Activated naive CD4-positive, alpha-beta T cell treated with anti-CD3 and anti-CD28 coated beads, Interleukin-2, amount 10 ng/mL, durations not matched to agents 7 days and 5 days (primary cell): ENCODE data around the gene BCAP29.
"Not testable (repeated sequence)": the region's sequence is repeated elsewhere in the genome, so short reads cannot be mapped to it uniquely, and the experiment has no call there.

Experiments used
- CTCF ChIA-PET: fragments of 350-600 bp; sonication (Branson Sonifier 250); formaldehyde crosslinking; loops from one replicate; lab custom pipeline; 2021; ENCODE audit warnings: antibody characterized with exemption; lab: Charles Lee
- DNase-seq: peaks from one replicate; pipeline ENCODE4 v3.0.0-alpha.2; 2020
- H3K27ac Mint-ChIP-seq: one replicate; pipeline ENCODE4 v1.8.0; 2021; ENCODE audit warnings: mild to moderate bottlenecking, moderate library complexity, mixed read lengths
- H3K27me3 Mint-ChIP-seq: one replicate; pipeline ENCODE4 v1.8.0; 2021; ENCODE audit warnings: mild to moderate bottlenecking, mixed read lengths
- H3K36me3 Mint-ChIP-seq: one replicate; pipeline ENCODE4 v1.8.0; 2021; ENCODE audit warnings: mixed read lengths
- H3K4me1 Mint-ChIP-seq: one replicate; pipeline ENCODE4 v1.8.0; 2021; ENCODE audit warnings: mixed read lengths
- H3K4me3 Mint-ChIP-seq: one replicate; pipeline ENCODE4 v1.8.0; 2021; ENCODE audit warnings: mild to moderate bottlenecking, moderate library complexity, mixed read lengths
- H3K9me3 Mint-ChIP-seq: one replicate; pipeline ENCODE4 v1.8.0; 2021; ENCODE audit warnings: mixed read lengths

BCAP29 gene

GRCh38 chr7:107579885-107580715 is at the start of gene BCAP29:
TSS of gene BCAP29 (plus strand) at chr7:107580246. CDS start at chr7:107580773, 527 bp downstream.
- CTCF ChIA-PET: interaction anchor here (0.6 to 0.8 kb wide), 2 partner anchors 9 to 95 kb away, joined by 3 read pairs; no protein-coding TSS in a partner anchor
- DNase-seq: peak; percentile 74
- Mint-ChIP-seq H3K4me3 (peak within 1 kb of the TSS; percentile 88), H3K27ac (peak within 1 kb of the TSS; percentile 84), H3K27me3 (no peaks in the 10 kb centered on the region), H3K36me3 (peaks cover 12% of the 10 kb centered on the region), H3K4me1 (peaks cover 26% of the 10 kb centered on the region), H3K9me3 (no peaks in the 10 kb centered on the region)

- DNase-seq: no peak
- Mint-ChIP-seq H3K36me3 (peaks cover 19% of the 10 kb centered on the region), H3K4me3 (no peak overlapping the region), H3K4me1 (no peaks in the 10 kb centered on the region), H3K27ac (no peak overlapping the region), H3K9me3 (peaks cover 2% of the 10 kb centered on the region), H3K27me3 (no peaks in the 10 kb centered on the region)
- CTCF ChIA-PET: no interaction called here
Observed at GRCh38 chr7:107530751-107531150, 49.3 kb upstream of the BCAP29 start.

- peaks cover 7% of the 10 kb centered on the region for H3K9me3 Mint-ChIP-seq
- H3K36me3 Mint-ChIP-seq: peaks cover 36% of the 10 kb centered on the region
- no peak overlapping the region for H3K27ac Mint-ChIP-seq
- CTCF ChIA-PET: no interaction called here
- H3K4me3 Mint-ChIP-seq: no peak overlapping the region
- no peaks in the 10 kb centered on the region for H3K4me1 Mint-ChIP-seq
- no peak for DNase-seq
- no peaks in the 10 kb centered on the region for H3K27me3 Mint-ChIP-seq
Observed at GRCh38 chr7:107534139-107534538, 45.9 kb upstream of the BCAP29 start.

GRCh38 chr7:107537228-107537627 is 42.8 kb upstream of the BCAP29 start:
- H3K4me1 Mint-ChIP-seq, H3K27me3 Mint-ChIP-seq, H3K4me3 Mint-ChIP-seq, CTCF ChIA-PET, DNase-seq, H3K27ac Mint-ChIP-seq, H3K9me3 Mint-ChIP-seq: not testable (repeated sequence)
- peaks cover 44% of the 10 kb centered on the region for H3K36me3 Mint-ChIP-seq

GRCh38 chr7:107538001-107538400 is 42.0 kb upstream of the BCAP29 start:
- no peaks in the 10 kb centered on the region for H3K27me3 Mint-ChIP-seq
- peaks cover 49% of the 10 kb centered on the region for H3K36me3 Mint-ChIP-seq
- H3K9me3 Mint-ChIP-seq: peaks cover 7% of the 10 kb centered on the region
- H3K27ac Mint-ChIP-seq: no peak overlapping the region
- CTCF ChIA-PET: interaction anchor here (0.6 kb wide), 1 partner anchor 25 kb away, joined by 4 read pairs; no protein-coding TSS in a partner anchor
- DNase-seq: no peak
- H3K4me1 Mint-ChIP-seq: no peaks in the 10 kb centered on the region
- H3K4me3 Mint-ChIP-seq: no peak overlapping the region

GRCh38 chr7:107543338-107543993 is 36.6 kb upstream of the BCAP29 start:
- H3K27ac Mint-ChIP-seq: no peak overlapping the region
- H3K27me3 Mint-ChIP-seq: no peaks in the 10 kb centered on the region
- no peaks in the 10 kb centered on the region for H3K4me1 Mint-ChIP-seq
- H3K9me3 Mint-ChIP-seq: peaks cover 13% of the 10 kb centered on the region
- H3K4me3 Mint-ChIP-seq: no peak overlapping the region
- no peak for DNase-seq
- CTCF ChIA-PET: no interaction called here
- peaks cover 54% of the 10 kb centered on the region for H3K36me3 Mint-ChIP-seq

GRCh38 chr7:107544848-107545591 is 35.0 kb upstream of the BCAP29 start:
- DNase-seq: no peak
- no peaks in the 10 kb centered on the region for H3K27me3 Mint-ChIP-seq
- no peak overlapping the region for H3K27ac Mint-ChIP-seq
- H3K4me1 Mint-ChIP-seq: no peaks in the 10 kb centered on the region
- peaks cover 13% of the 10 kb centered on the region for H3K9me3 Mint-ChIP-seq
- H3K4me3 Mint-ChIP-seq: no peak overlapping the region
- peaks cover 52% of the 10 kb centered on the region for H3K36me3 Mint-ChIP-seq
- CTCF ChIA-PET: no interaction called here

GRCh38 chr7:107551936-107552335 is 28.1 kb upstream of the BCAP29 start:
- Mint-ChIP-seq H3K27me3 (no peaks in the 10 kb centered on the region), H3K4me1 (peaks cover 8% of the 10 kb centered on the region), H3K27ac (no peak overlapping the region), H3K9me3 (no peaks in the 10 kb centered on the region), H3K36me3 (peaks cover 48% of the 10 kb centered on the region), H3K4me3 (no peak overlapping the region)
- CTCF ChIA-PET: no interaction called here
- no peak for DNase-seq

- Mint-ChIP-seq H3K4me1 (peaks cover 29% of the 10 kb centered on the region), H3K4me3 (no peak overlapping the region), H3K27me3 (no peaks in the 10 kb centered on the region), H3K36me3 (peaks cover 40% of the 10 kb centered on the region), H3K27ac (no peak overlapping the region), H3K9me3 (no peaks in the 10 kb centered on the region)
- CTCF ChIA-PET: no interaction called here
- DNase-seq: no peak
Observed at GRCh38 chr7:107555893-107556292, 24.2 kb upstream of the BCAP29 start.

- H3K4me3 Mint-ChIP-seq: no peak overlapping the region
- H3K27ac Mint-ChIP-seq: no peak overlapping the region
- H3K4me1 Mint-ChIP-seq: peaks cover 51% of the 10 kb centered on the region
- no peaks in the 10 kb centered on the region for H3K9me3 Mint-ChIP-seq
- CTCF ChIA-PET: no interaction called here
- no peaks in the 10 kb centered on the region for H3K27me3 Mint-ChIP-seq
- H3K36me3 Mint-ChIP-seq: peaks cover 23% of the 10 kb centered on the region
- no peak for DNase-seq
Observed at GRCh38 chr7:107559864-107560263, 20.2 kb upstream of the BCAP29 start.

- H3K27me3 Mint-ChIP-seq: no peaks in the 10 kb centered on the region
- peaks cover 19% of the 10 kb centered on the region for H3K36me3 Mint-ChIP-seq
- DNase-seq: peak; percentile 54
- CTCF ChIA-PET: no interaction called here
- peak overlapping the region; percentile 47 for H3K4me3 Mint-ChIP-seq
- peak overlapping the region; percentile 84 for H3K27ac Mint-ChIP-seq
- peaks cover 57% of the 10 kb centered on the region for H3K4me1 Mint-ChIP-seq
- no peaks in the 10 kb centered on the region for H3K9me3 Mint-ChIP-seq
Observed at GRCh38 chr7:107560898-107561516, 19.0 kb upstream of the BCAP29 start.

- no peak for DNase-seq
- no peaks in the 10 kb centered on the region for H3K27me3 Mint-ChIP-seq
- CTCF ChIA-PET: interaction anchor here (0.7 to 1.5 kb wide), 5 partner anchors 12 to 316 kb away, joined by 3 to 4 read pairs (median 4); no protein-coding TSS in a partner anchor
- peak overlapping the region; percentile 96 for H3K27ac Mint-ChIP-seq
- H3K9me3 Mint-ChIP-seq: no peaks in the 10 kb centered on the region
- peaks cover 57% of the 10 kb centered on the region for H3K4me1 Mint-ChIP-seq
- H3K4me3 Mint-ChIP-seq: peak overlapping the region; percentile 73
- H3K36me3 Mint-ChIP-seq: peaks cover 12% of the 10 kb centered on the region
Observed at GRCh38 chr7:107563081-107563774, 16.8 kb upstream of the BCAP29 start.

- CTCF ChIA-PET: interaction anchor here (1.0 to 1.5 kb wide), 4 partner anchors 12 to 315 kb away, joined by 3 to 4 read pairs (median 4); partner anchors contain the start of gene SLC26A4
- Mint-ChIP-seq H3K27ac (peak within 1 kb of the TSS; percentile 96), H3K9me3 (no peaks in the 10 kb centered on the region), H3K36me3 (peaks cover 12% of the 10 kb centered on the region), H3K4me3 (peak within 1 kb of the TSS; percentile 73), H3K27me3 (no peaks in the 10 kb centered on the region), H3K4me1 (peaks cover 57% of the 10 kb centered on the region)
- peak; percentile 90 for DNase-seq
Observed at GRCh38 chr7:107563775-107564552, 16.1 kb upstream of the BCAP29 start, which contains the start of the genes COG5 and DUS4L. TSS of gene COG5 (minus strand) at chr7:107563920. CDS start at chr7:107563896, 24 bp downstream. TSS of gene DUS4L (plus strand) at chr7:107563971. CDS start at chr7:107567071, 3,100 bp downstream.
